ENCODE data around the gene PLD5. TPM values are rescaled to one million over a fixed set of nuclear protein-coding genes. Genes with fewer than 3 reads are reported as not detected.

PLD5 gene
- total RNA-seq, 3 donors from 2014 or later (not counting 1 experiment from before 2014, with no cell fraction given), result not detected

DNA sequence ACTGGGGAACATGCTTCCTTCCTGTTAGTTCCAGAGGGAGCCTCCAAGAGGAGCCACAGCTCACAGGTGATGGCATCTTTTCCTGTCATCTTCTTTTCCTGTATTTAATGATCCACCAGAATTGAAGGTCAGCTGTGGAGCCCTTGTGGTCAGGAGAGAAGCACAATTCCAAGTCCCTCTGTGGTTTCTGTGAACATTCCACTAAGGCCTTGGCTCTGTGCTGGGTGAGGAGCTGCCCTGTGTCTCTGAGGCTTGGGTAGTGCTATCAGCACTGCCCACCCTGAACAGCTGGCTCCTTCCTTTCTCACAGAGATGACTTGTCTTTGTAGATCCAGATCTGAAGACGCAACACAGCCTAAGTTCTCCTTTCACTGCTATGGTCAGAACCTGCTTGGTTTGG, 383.7 kb downstream of the PLD5 start:
- H3K36me3 Mint-ChIP-seq, result no peaks in the 10 kb centered on the region
- TF ChIP-seq, protein P1, sequence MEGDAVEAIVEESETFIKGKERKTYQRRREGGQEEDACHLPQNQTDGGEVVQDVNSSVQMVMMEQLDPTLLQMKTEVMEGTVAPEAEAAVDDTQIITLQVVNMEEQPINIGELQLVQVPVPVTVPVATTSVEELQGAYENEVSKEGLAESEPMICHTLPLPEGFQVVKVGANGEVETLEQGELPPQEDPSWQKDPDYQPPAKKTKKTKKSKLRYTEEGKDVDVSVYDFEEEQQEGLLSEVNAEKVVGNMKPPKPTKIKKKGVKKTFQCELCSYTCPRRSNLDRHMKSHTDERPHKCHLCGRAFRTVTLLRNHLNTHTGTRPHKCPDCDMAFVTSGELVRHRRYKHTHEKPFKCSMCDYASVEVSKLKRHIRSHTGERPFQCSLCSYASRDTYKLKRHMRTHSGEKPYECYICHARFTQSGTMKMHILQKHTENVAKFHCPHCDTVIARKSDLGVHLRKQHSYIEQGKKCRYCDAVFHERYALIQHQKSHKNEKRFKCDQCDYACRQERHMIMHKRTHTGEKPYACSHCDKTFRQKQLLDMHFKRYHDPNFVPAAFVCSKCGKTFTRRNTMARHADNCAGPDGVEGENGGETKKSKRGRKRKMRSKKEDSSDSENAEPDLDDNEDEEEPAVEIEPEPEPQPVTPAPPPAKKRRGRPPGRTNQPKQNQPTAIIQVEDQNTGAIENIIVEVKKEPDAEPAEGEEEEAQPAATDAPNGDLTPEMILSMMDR (IDR thresholded peaks at IDR 0.05), result no peak
- DNase-seq (no peak), ATAC-seq (no peak)
- no peak overlapping the region for H3K4me3 Mint-ChIP-seq
- peaks cover 2 to 3% of the 10 kb centered on the region in 2 donors for H3K9me3 Mint-ChIP-seq
- no peaks in the 10 kb centered on the region for H3K36me3 ChIP-seq (ENCODE audit: control insufficient read depth, insufficient read depth, low read length)
- intact Hi-C loops (cut with micrococcal nuclease), result no loop called here
- no peak overlapping the region for H3K27ac Mint-ChIP-seq
- peaks cover 0 to 5% of the 10 kb centered on the region in 2 donors for H3K4me1 Mint-ChIP-seq
- WGBS (ENCODE audit: insufficient coverage), result 77% methylated on average over 1 of the region's 1 CpG
- no peaks in the 10 kb centered on the region for H3K27me3 ChIP-seq (ENCODE audit: control insufficient read depth, insufficient read depth, low read length)
- H3K27me3 Mint-ChIP-seq (ENCODE audit: low read depth in 2 of 2), result no peaks in the 10 kb centered on the region
- no peaks in the 10 kb centered on the region for H3K4me1 ChIP-seq (ENCODE audit: control insufficient read depth, insufficient read depth, low read length)
- H3K27ac ChIP-seq (ENCODE audit: low read length), result no peak overlapping the region
- H3K4me3 ChIP-seq (ENCODE audit: low read length), result no peak overlapping the region
- no peaks in the 10 kb centered on the region for H3K9me3 ChIP-seq (ENCODE audit: control insufficient read depth, insufficient read depth, low read length)

DNA sequence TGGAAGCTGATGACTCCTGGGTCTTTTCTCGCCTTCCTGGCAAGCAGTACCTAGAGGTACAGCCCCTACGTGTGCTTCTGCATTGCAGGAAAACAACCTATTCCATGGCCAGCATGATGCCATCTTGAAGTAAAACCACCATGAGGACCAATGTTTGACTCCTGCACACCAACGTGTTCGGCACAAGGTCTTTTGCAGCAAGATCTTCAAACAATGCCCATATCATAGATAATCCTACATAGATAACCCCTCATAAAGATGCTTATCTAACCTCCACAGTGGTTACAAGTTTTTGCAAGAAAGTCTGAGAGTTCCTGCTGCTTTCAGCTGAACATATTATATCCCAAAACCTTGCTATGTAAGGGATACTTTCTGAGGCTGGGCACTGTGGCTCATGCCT, 384.5 kb downstream of the PLD5 start:
- Mint-ChIP-seq H3K36me3 (no peaks in the 10 kb centered on the region), H3K27me3 (ENCODE audit: low read depth in 2 of 2) (no peaks in the 10 kb centered on the region), H3K27ac (no peak overlapping the region), H3K9me3 (peaks cover 2 to 3% of the 10 kb centered on the region in 2 donors), H3K4me1 (peaks cover 0 to 5% of the 10 kb centered on the region in 2 donors), H3K4me3 (no peak overlapping the region)
- Histone ChIP-seq H3K4me3 (ENCODE audit: low read length) (no peak overlapping the region), H3K27ac (ENCODE audit: low read length) (no peak overlapping the region), H3K4me1 (ENCODE audit: control insufficient read depth, insufficient read depth, low read length) (no peaks in the 10 kb centered on the region), H3K9me3 (ENCODE audit: control insufficient read depth, insufficient read depth, low read length) (no peaks in the 10 kb centered on the region), H3K27me3 (ENCODE audit: control insufficient read depth, insufficient read depth, low read length) (no peaks in the 10 kb centered on the region), H3K36me3 (ENCODE audit: control insufficient read depth, insufficient read depth, low read length) (no peaks in the 10 kb centered on the region)
- 59% methylated on average over 4 of the region's 4 CpGs for WGBS (ENCODE audit: insufficient coverage)
- no peak for DNase-seq
- ATAC-seq, result no peak
- intact Hi-C loops (cut with micrococcal nuclease), result no loop called here
- TF ChIP-seq, protein P1 (IDR thresholded peaks at IDR 0.05), result no peak

DNA sequence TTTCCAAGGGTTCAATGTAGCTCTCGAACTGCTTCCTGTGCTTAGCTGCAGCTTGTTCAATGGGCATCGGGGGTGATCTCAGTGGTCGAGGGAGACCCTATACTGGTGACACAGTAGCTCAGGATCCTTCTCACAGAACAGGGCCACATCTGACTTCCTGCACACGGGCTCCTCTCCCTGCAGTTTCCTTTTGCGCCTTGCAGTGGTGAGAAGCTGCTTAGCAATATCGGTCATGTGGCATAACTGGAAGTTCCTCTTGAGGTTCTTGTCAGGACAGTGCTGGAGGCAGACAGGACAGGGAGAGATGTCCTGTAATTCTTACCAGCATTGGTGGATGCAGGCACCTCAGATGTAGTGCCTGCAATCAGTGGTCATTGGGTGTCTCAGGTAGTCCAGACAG, 385.1 kb downstream of the PLD5 start:
- Histone ChIP-seq H3K4me3 (ENCODE audit: low read length) (no peak overlapping the region), H3K9me3 (ENCODE audit: control insufficient read depth, insufficient read depth, low read length) (no peaks in the 10 kb centered on the region), H3K27me3 (ENCODE audit: control insufficient read depth, insufficient read depth, low read length) (no peaks in the 10 kb centered on the region), H3K36me3 (ENCODE audit: control insufficient read depth, insufficient read depth, low read length) (no peaks in the 10 kb centered on the region), H3K27ac (ENCODE audit: low read length) (no peak overlapping the region), H3K4me1 (ENCODE audit: control insufficient read depth, insufficient read depth, low read length) (no peaks in the 10 kb centered on the region)
- Mint-ChIP-seq H3K4me3 (no peak overlapping the region), H3K36me3 (no peaks in the 10 kb centered on the region), H3K27ac (no peak overlapping the region), H3K27me3 (ENCODE audit: low read depth in 2 of 2) (no peaks in the 10 kb centered on the region), H3K9me3 (peaks cover 0 to 3% of the 10 kb centered on the region in 2 donors), H3K4me1 (peaks cover 0 to 5% of the 10 kb centered on the region in 2 donors)
- intact Hi-C loops (cut with micrococcal nuclease), result no loop called here
- ATAC-seq, result no peak
- WGBS (ENCODE audit: insufficient coverage), result 13% methylated on average over 6 of the region's 6 CpGs
- no peak for DNase-seq
- TF ChIP-seq, protein P1 (IDR thresholded peaks at IDR 0.05), result no peak

DNA sequence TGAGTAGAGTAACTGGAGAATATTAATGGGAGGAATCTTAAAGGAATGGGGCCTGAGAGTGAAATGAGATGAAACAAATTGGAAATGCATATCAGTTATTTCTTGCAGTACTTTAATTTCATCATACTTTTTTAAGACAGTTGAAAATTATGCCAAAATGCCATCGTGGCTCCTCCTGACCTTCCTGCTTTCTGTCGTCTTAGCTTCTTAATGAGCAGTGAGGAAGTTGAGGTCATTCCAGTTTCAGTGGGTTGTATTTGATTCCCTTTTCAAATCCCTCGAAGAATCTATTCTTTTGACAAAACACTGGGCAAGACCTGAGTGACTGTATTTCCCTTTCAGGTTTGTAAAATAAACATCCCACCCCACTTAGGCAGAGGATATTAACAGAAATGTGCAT, 390.7 kb downstream of the PLD5 start:
- WGBS (ENCODE audit: insufficient coverage), result 23% methylated on average over 3 of the region's 3 CpGs
- Histone ChIP-seq H3K36me3 (ENCODE audit: control insufficient read depth, insufficient read depth, low read length) (no peaks in the 10 kb centered on the region), H3K9me3 (ENCODE audit: control insufficient read depth, insufficient read depth, low read length) (no peaks in the 10 kb centered on the region), H3K27me3 (ENCODE audit: control insufficient read depth, insufficient read depth, low read length) (no peaks in the 10 kb centered on the region), H3K4me1 (ENCODE audit: control insufficient read depth, insufficient read depth, low read length) (no peaks in the 10 kb centered on the region), H3K4me3 (ENCODE audit: low read length) (no peak overlapping the region), H3K27ac (ENCODE audit: low read length) (no peak overlapping the region)
- DNase-seq, result no peak
- Mint-ChIP-seq H3K9me3 (peaks cover 0 to 3% of the 10 kb centered on the region in 2 donors), H3K4me3 (no peak overlapping the region), H3K4me1 (no peaks in the 10 kb centered on the region), H3K36me3 (no peaks in the 10 kb centered on the region), H3K27me3 (ENCODE audit: low read depth in 2 of 2) (no peaks in the 10 kb centered on the region), H3K27ac (no peak overlapping the region)
- TF ChIP-seq, protein P1 (IDR thresholded peaks at IDR 0.05), result no peak
- no peak for ATAC-seq
- intact Hi-C loops (cut with micrococcal nuclease), result no loop called here
